Measurements from ENCODE around the gene CYTH4. TPM values are rescaled to one million over a fixed set of nuclear protein-coding genes. Genes with fewer than 3 reads are reported as not detected.

Gene CYTH4
- total RNA-seq, 1 experiment from 2014 or later: 3.8 TPM

DNA sequence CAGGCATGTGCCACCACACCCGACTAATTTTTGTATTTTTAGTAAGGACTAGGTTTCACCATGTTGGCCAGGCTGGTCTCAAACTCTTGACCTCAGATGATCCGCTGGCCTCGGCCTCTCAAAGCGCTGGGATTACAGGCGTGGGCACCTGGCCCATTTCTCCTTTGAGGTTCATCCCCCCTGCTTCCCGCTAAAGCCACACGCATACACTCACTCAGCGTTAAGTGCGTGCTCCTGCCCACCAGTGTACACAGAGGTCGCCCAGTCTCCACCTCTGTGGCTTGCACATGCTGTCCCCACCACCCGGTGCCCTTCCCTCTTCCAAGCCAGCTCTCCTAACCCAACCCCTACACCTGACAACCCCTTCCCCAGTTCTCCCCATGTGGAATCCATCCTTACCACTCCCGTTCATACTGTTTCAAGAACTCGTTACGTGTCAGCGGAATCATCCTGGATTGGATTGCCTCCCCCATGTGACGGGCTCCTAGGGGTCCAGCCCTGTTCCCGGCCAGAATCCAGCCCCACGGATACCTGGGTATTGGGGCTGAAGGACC is 15.7 kb upstream of the CYTH4 start (continued):
- no peak for TF ChIP-seq ZNF274 (IDR thresholded peaks at IDR 0.05; ENCODE audit: low read depth, low read length)

GRCh38 chr22:37267135-37267587 is 15.1 kb upstream of the CYTH4 start:
- intact Hi-C loops (cut with micrococcal nuclease): loop anchor here (2.0 kb wide), 1 partner anchor 190 kb away; no protein-coding TSS in a partner anchor
- no peaks in the 10 kb centered on the region for H3K27me3 ChIP-seq (ENCODE audit: insufficient read depth, low read length)
- H3K27ac ChIP-seq (ENCODE audit: low read depth, low read length): no peak overlapping the region; the same call in 1 of the 2 replicates
- TF ChIP-seq POLR2AphosphoS5 (IDR thresholded peaks at IDR 0.05; ENCODE audit: low read depth, low read length) (no peak), CTCF (IDR thresholded peaks at IDR 0.05 in 2 of 3, conservative IDR thresholded peaks at IDR 0.05 in 1 of 3; ENCODE audit: borderline replicate concordance in 1 of 3, insufficient read depth in 1 of 3, low read depth in 2 of 3, low read length in 2 of 3) (peak; percentile 60 to 90 (median 76); a peak in 5 of 6 replicates), RAD21 (IDR thresholded peaks at IDR 0.05; ENCODE audit: low read depth) (peak; percentile 78), ZNF274 (IDR thresholded peaks at IDR 0.05; ENCODE audit: low read depth, low read length) (no peak)
- RAD21 ChIA-PET (ENCODE audit: low non-redundant PET in 1 of 2, low total read pairs in 2 of 2, uncharacterized antibody in 2 of 2, unreplicated experiment in 2 of 2): no interaction called here
- H3K4me2 ChIP-seq (ENCODE audit: low read length): peak overlapping the region; percentile 81
- peak overlapping the region; percentile 32 to 51 for H3K4me3 ChIP-seq (replicated peaks in 1 of 2; ENCODE audit: low read depth in 1 of 2, low read length in 2 of 2)
- no TSS peak for BruUV-seq (replicated peaks)
- H3K36me3 ChIP-seq (ENCODE audit: control insufficient read depth in 1 of 2, insufficient read depth in 2 of 2, low read length in 2 of 2): no peaks in the 10 kb centered on the region
- H2AFZ ChIP-seq (ENCODE audit: low read depth, low read length, poor library complexity, severe bottlenecking): peak overlapping the region; percentile 59
- ATAC-seq (peak; percentile 88), DNase-seq (ENCODE audit: low read depth, low spot score) (no peak)
- peaks cover 8 to 30% of the 10 kb centered on the region in 2 experiments for H3K4me1 ChIP-seq (ENCODE audit: control insufficient read depth in 1 of 2, insufficient read depth in 2 of 2, low read length in 2 of 2)
- no peaks in the 10 kb centered on the region for H3K79me2 ChIP-seq (ENCODE audit: insufficient read depth, low read length)
- H3K9me3 ChIP-seq (ENCODE audit: control insufficient read depth in 1 of 2, insufficient read depth in 1 of 2, low read depth in 1 of 2, low read length in 2 of 2): peaks cover 0 to 18% of the 10 kb centered on the region in 2 experiments; a peak in 1 of 4 replicates
- H3K9ac ChIP-seq (ENCODE audit: low read length): peak overlapping the region; percentile 47
- H3K9me2 ChIP-seq (ENCODE audit: insufficient read depth): no peaks in the 10 kb centered on the region
- CTCF ChIA-PET: interaction anchor here (0.9 to 2.1 kb wide), 4 partner anchors 8 to 721 kb away, joined by 3 to 10 read pairs (median 5); no protein-coding TSS in a partner anchor
- H4K20me1 ChIP-seq (ENCODE audit: insufficient read depth): no peaks in the 10 kb centered on the region
- POLR2A ChIA-PET: interaction anchor here (0.9 kb wide), 1 partner anchor 8 kb away, joined by 5 read pairs; no protein-coding TSS in a partner anchor

All from HCT116 (cell line).